ENCODE measurements around the gene DHRSX.
"Not testable (repeated sequence)": the region's sequence is repeated elsewhere in the genome, so short reads cannot be mapped to it uniquely, and the experiment has no call there.

DHRSX gene

GRCh38 chrX:2316534-2316933 is 184.2 kb downstream of the DHRSX start:
- DNase-seq (ENCODE audit: low spot score), result no peak

GRCh38 chrX:2315434-2315833 is 185.3 kb downstream of the DHRSX start:
- no peak for DNase-seq (ENCODE audit: low spot score)

DNA sequence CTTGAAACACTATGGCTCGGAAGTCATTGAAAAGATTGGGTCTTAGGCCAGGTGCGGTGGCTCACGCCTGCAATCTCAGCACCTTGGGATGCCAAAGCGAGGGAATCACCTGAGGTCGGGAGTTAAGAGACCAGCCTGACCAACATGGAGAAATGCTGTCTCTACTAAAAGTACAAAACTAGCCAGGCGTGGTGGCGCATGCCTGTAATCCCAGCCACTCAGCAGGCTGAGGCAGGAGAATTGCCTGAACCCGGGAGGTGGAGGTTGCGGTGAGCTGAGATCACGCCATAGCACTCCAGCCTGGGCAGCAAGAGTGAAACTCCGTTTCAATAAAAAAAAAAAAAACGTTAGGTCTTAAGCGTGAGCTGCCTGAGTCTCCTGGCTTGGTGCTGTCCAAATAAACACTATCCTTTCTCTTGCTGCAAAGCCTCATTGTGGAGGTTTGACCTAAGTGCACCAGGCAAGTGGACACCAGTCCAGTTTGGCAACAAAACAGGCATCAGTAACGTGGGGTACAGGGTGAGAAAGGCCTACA is 185.9 kb downstream of the DHRSX start:
- no peak for DNase-seq (ENCODE audit: low spot score)

DNA sequence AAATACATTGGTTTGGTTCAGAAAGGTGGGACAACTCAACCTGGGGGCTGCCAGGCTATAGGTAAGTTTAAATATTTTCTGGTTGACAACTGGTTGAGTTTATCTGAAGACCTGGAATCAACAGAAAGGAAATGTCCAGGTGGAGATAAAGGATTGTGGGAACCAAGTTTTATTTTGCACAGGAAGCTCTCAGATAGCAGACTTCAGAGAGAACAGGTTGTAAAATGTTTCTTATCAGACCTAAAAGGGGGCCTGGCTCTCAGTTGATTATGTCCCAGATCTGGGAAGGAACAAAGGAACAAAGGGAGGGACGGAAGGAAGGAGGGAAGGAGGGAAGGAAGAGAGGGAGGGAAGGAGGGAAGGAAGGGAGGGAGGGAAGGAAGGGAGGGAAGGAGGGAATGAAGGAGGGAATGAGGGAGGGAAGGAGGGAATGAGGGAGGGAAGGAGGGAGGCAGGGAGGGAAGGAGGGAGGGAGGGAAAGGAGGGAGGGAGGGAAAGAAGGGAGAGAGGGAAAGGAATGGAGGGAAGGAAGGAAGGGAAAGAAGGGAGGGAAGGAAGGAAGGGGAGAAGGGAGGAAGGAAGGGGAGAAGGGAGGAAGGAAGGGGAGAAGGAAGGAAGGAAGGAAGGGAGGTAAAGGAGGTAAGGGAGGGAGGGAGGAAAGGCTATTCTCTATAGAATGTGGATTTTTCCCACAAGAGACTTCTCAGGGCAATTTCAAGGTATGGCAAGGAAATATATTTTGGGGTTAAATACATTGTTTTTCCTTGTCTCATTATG is 186.7 kb downstream of the DHRSX start:
- DNase-seq (ENCODE audit: low spot score), result no peak

- DNase-seq (ENCODE audit: low spot score), result not testable (repeated sequence)
Measured at GRCh38 chrX:2312061-2312591, 188.7 kb downstream of the DHRSX start.

GRCh38 chrX:2311501-2311900 is 189.3 kb downstream of the DHRSX start:
- peak; percentile 65 for DNase-seq (ENCODE audit: low spot score)

GRCh38 chrX:2301901-2302300 is 198.9 kb downstream of the DHRSX start:
- DNase-seq (ENCODE audit: low spot score), result no peak

GRCh38 chrX:2299871-2300270 is 200.9 kb downstream of the DHRSX start:
- no peak for DNase-seq (ENCODE audit: low spot score)

GRCh38 chrX:2286731-2287130 is 214.0 kb downstream of the DHRSX start:
- no peak for DNase-seq (ENCODE audit: low spot score)

GRCh38 chrX:2284601-2285000 is 216.2 kb downstream of the DHRSX start:
- DNase-seq (ENCODE audit: low spot score), result no peak

DNA sequence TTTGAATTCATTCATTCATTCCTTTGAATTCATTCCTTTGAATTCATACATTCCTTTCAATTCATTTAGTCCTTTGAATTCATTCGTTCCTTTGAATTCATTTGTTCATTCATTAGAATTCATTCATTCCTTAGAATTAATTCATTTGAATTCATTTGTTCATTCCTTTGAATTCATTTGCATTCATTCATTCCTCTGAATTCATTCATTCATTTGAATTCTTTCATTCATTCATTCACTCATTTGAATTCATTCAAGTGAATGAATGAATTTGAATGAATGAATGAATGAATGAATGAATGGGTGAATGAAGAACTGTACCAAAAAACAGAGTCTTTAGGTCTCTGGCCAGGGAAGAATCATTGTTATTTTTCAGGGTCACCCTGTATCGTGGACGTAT is 216.6 kb downstream of the DHRSX start:
- no peak for DNase-seq (ENCODE audit: low spot score)

- peak; percentile 48 for DNase-seq (ENCODE audit: low spot score)
Measured at GRCh38 chrX:2283111-2283859, 217.5 kb downstream of the DHRSX start.

DNA sequence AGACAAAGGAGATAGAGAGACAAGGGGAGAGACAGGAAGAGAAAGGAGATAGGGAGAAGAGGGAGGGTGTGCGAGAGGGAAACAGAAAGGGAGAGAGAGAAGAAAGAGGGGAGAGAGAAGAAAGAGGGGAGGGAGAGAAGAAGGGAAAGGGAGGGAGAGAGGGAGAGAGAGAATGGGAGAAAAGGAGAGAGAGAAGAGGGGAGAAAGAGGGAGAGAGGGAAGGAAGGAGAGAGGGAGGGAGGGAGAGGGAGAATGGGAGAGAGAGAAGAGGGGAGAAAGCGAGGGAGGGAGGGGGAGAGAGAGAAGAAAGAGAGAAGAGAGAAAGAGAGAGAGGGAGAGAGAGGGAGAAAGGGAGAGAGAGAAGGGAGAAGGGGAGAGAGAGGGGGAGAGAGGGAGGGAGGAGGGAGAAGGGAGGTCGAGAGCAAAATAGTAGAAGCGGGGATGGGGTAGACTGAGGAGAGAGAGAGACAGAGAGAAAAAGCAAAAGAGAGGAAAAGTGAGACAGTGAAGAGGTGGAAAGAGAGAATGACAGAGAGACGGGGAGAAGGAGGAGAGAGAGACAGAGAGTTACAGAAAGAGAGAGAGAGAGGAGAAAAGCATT is 218.2 kb downstream of the DHRSX start:
- DNase-seq (ENCODE audit: low spot score), result no peak

- DNase-seq (ENCODE audit: low spot score), result no peak
Measured at GRCh38 chrX:2272337-2272736, 228.4 kb downstream of the DHRSX start.

- not testable (repeated sequence) for DNase-seq (ENCODE audit: low spot score)
Measured at GRCh38 chrX:2271595-2271994, 229.2 kb downstream of the DHRSX start.

DNA sequence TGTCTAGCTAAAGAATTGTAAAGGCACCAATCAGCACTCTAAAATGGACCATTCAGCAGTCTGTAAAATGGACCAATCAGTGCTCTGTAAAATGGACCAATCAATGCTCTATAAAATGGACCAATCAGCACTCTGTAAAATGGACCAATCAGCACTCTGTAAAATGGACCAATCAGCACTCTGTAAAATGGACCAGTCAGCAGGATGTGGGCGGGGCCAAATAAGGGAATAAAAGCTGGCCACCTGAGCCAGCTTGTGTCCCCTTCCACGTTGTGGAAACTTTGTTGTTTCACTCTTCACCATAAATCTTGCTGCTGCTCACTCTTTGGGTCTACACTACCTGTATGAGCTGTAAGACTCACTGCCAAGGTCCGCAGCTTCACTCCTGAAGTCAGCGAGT is 230.0 kb downstream of the DHRSX start:
- not testable (repeated sequence) for DNase-seq (ENCODE audit: low spot score)

- no peak for DNase-seq (ENCODE audit: low spot score)
Measured at GRCh38 chrX:2267890-2268289, 232.9 kb downstream of the DHRSX start.

DNA sequence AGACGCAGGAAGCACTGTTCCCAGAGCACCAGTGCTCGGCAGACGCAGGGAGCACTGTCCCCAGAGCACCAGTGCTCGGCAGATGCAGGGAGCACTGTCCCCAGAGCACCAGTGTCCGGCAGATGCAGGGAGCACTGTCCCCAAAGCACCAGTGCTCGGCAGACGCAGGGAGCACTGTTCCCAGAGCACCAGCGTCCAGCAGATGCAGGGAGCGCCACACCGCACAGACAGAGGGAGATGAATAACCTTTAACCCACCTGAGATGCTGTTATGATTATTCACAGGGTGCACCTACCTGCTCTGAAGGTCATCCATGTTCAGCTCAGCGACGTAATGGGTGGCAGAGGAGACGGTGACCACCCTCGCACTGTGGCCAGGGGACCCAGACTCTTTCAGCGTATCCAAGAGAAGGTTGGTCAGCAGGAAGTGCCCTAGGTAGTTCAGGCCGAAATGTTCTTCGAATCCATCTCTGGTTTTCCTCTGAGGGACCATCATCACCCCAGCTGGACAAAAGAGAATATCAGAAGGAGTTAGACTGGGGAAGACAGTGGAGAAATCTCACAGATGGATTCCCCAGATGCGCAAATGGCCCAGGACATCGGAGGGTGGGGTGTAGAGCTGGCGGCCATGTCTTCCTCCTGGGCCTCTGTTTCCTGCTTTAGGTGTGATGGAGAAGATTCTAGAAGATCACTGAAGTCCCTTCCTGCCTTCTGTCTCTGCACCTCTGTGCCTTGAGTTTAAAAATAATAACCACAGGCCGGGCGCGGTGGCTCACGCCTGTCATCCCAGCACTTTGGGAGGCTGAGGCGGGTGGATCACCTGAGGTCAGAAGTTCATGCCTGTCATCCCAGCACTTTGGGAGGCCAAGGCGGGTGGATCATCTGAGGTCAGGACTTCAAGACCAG is 234.1 kb downstream of the DHRSX start:
- peak; percentile 31 for DNase-seq (ENCODE audit: low spot score)

DNA sequence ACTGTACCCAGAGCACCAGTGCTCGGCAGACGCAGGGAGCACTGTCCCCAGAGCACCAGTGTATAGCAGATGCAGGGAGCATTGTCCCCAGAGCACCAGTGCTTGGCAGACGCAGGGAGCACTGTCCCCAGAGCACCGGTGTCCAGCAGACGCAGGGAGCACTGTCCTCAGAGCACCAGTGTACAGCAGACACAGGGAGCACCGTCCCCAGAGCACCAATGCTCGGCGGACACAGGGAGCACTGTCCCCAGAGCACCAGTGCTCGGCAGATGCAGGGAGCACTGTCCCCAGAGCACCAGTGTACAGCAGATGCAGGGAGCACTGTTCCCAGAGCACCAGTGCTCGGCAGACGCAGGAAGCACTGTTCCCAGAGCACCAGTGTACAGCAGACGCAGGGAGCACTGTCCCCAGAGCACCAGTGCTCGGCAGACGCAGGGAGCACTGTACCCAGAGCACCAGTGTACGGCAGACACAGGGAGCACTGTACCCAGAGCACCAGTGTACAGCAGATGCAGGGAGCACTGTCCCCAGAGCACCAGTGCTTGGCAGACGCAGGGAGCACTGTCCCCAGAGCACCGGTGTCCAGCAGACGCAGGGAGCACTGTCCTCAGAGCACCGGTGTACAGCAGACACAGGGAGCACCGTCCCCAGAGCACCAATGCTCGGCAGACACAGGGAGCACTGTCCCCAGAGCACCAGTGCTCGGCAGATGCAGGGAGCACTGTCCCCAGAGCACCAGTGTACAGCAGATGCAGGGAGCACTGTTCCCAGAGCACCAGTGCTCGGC is 234.9 kb downstream of the DHRSX start:
- DNase-seq (ENCODE audit: low spot score), result not testable (repeated sequence)

- peak; percentile 36 for DNase-seq (ENCODE audit: low spot score)
Measured at GRCh38 chrX:2264179-2265030, 236.4 kb downstream of the DHRSX start.
